HG03103 (cell line): ENCODE results near the gene PEPD.

Experiments used
- ATAC-seq: cut with Tn5 transposase; IDR thresholded peaks from one replicate; pipeline ENCODE4 v1.9.1; 2021; ENCODE audit warnings: low read depth; ENCODE audit not compliant: unreplicated experiment

PEPD gene

DNA sequence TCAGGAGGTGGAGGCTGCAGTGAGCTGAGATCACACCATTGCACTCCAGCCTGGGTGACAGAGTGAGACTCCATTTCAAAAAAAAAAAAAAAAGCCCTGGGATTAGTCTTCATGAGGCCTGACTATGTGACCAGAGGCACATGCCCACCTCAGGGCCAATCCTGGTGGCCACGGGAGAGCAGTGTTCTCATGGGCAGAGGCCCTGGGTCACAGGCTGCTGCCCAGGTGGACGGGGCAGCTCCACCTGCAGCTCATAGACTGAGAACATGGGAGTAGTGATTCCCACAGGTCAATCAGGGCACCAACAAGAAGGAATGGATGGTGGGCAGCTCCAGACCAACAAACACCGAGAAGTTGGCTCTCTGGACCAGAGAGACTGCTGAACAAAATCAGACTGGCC is 26.1 kb upstream of the PEPD start:
- ATAC-seq = no peak

GRCh38 chr19:33546656-33547055 is 25.1 kb upstream of the PEPD start:
- no peak for ATAC-seq

GRCh38 chr19:33545217-33545981 is 23.8 kb upstream of the PEPD start:
- ATAC-seq = no peak

DNA sequence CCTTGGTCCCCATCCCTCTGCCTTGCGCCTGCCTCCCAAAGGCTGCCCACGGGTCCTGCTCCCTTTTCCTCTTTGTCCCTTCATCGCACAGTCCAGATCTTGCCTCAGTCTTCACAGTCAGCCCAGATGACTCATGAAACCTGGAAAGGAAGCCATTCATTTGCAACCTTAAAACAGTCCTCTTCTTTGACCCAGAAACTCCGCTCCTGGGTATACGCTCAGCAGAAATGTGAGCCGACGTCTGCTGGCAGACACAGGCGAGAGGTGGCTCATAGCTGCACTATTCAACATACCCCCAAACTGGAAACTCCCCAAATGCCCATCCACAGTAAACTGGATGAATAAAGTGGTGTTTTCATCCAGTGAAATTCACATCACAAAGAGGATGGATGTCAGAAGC is 13.6 kb upstream of the PEPD start:
- ATAC-seq = no peak

DNA sequence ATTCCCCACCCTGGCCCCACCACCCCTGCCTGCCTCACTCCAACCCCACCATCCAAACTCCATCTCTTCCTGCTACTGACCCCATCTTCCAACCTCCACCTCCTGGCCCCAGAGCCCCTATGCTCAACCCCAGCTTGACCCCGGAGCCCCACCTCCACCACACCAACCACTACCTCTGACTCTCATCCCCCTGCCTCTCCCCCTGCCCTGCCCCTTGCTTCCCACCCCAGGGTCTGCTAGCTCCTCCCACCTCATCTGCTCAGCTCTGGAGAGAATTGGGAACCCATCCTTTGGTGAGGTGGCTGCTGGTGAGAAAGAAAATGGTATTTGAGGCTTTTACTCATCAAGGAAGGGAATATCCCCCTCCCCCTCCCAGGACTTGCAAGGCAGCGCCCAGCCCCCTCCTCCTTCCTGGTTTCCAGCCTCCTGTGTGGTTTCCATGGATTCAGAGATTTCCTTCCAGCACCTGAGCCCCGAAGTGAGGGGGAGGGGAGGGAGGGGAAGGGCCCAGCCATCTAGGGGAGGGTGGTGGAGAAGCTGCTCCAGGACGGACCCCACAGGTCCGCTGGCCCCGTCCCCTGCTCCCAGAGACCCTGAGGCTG is 11.4 kb upstream of the PEPD start:
- no peak for ATAC-seq

GRCh38 chr19:33530842-33531241 is 9.3 kb upstream of the PEPD start:
- no peak for ATAC-seq

- ATAC-seq = no peak
Measured at GRCh38 chr19:33530296-33530695, 8.7 kb upstream of the PEPD start.

GRCh38 chr19:33529094-33529676 is 7.6 kb upstream of the PEPD start:
- ATAC-seq = no peak

DNA sequence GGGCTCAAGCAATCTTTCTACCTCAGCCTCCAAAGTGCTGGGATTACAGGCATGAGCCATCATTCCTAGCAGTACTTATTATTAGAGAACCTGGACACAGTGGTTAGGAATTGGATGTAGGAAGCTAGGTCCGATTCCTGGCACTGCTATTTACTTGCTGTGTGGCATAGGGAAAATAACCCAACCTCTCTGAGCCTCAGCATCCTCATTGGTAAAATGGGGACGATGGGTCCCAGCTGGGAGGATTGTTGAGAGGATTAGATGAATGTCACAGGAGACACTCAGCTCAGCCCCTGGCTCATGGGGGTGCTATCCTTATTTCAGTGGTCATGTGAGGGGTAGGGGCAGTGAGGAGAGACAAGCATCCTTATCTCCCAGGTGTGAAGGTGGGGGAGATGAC is 6.8 kb upstream of the PEPD start:
- ATAC-seq = no peak

- ATAC-seq = no peak
Measured at GRCh38 chr19:33527125-33527524, 5.5 kb upstream of the PEPD start.

DNA sequence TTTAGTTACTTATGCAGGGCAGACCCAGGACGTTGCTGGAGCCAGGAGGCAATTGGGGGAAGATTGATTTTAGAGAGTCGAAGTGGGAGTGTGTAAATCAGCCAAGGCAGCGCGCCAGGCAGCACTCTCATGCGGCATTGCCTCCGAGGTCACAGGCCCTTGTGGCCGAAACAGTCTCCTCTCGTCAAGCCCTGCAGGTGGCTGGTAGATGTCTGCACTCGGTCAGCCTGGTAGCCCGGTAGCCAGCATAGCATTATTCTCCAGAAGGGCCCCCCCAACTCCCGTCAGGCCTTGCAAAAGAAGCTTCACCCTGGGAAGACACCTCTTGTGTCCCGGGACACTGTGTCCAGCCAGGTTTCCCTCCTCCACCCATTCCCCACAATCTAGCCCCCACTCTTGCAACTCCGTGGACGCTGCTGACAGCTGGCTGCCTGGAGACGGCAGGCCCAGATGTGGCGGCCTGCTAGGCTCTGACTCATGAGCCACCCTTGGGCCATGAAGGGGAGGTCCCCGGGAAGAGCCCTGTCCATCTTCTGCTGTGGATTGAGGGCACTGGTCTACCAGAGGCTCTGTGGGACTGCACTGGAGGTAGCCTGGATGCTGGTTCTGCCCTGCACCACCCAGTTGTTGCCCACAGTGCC is 2.6 kb upstream of the PEPD start:
- no peak for ATAC-seq

DNA sequence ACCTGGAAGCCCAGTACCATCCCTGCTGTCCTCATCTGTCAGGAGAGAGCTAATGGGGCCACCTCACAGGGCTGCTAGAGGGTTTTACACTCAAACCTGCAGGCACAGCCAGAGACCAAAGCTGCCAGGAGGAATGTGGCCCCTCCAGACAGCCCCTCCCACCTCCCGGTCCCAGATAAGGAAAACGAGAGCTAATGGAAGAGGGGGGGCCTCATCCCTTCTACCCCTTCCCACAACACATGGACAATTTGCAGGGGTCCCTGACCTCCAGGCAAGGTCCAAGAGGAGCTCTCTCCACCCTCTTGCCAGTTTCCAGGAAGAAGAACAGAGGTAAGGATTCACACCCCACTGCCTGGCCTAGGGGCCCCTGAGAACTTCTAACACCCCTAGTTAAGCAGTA is 1.6 kb upstream of the PEPD start:
- ATAC-seq = no peak

DNA sequence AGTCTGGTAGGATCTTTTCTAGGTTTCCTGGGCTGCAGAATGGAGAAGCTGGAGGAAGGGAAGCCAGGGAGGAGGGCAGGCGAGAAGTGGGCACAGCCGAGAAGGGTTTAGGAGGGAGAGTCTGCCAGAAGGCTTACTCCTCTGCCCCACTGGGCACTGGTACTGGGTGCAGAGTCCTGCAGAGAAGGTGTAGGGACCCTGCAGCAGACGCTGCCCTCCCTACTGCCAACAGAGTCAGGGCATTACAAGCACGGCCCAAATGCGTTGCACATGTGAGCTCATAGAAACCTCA is 726 bp upstream of the PEPD start:
- no peak for ATAC-seq

- no peak for ATAC-seq
Measured at GRCh38 chr19:33520844-33521479, 629 bp downstream of the PEPD start.

GRCh38 chr19:33520048-33520643 is 1.4 kb downstream of the PEPD start:
- ATAC-seq = no peak

GRCh38 chr19:33519416-33519815 is 2.2 kb downstream of the PEPD start:
- ATAC-seq = no peak

DNA sequence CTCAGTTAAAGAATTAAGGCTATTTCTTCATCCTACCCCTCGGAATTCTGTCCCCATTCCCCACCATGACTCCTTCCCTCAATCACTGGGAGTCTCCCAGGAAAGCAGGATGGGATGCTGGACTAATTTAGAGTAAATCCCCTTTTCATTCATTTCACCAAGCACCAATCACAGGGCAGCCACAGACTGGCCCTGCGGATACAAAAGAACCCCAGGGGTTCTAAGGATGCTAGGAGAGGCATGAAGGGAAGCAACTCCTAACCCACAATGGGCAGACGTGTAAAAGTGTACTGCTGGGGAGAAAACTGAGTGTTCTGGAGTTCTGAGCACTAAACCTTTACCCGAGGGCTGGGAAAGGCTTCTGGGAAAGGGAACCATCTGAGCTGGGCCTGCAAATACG is 3.0 kb downstream of the PEPD start:
- no peak for ATAC-seq

GRCh38 chr19:33517922-33518321 is 3.7 kb downstream of the PEPD start:
- ATAC-seq = no peak

DNA sequence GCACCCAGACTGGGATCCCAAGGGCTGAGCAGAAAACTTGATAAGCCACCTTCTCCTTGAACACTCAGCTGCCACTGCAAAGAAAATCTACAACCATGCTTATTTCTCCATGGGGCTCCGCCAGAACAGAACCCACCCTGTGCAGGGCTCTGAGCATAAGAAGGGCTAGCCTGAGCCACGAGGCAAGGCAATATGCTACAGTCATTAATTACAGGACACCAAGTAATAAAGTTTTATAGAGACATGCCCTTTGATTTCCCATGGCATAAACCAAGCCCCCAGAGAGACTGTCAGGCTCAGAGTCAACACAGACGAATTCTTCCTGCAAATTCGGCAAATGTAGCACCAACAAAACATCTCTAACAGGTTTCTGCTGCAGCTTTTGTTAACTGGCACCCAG is 5.7 kb downstream of the PEPD start:
- no peak for ATAC-seq

GRCh38 chr19:33514885-33515551 is 6.6 kb downstream of the PEPD start:
- no peak for ATAC-seq
